SIG-M5 treated with dmso at 0.1 percent for 504 hours (cell line): ENCODE results near the gene PDE4B.
"Not testable (repeated sequence)": the region's sequence is repeated elsewhere in the genome, so short reads cannot be mapped to it uniquely, and the experiment has no call there.

Experiments used
- DNase-seq: peaks from one replicate; lab custom pipeline; 2025; ENCODE audit not compliant: unreplicated experiment; lab: John Stamatoyannopoulos, UW

The PDE4B gene

GRCh38 chr1:65991694-65992093, 199.0 kb downstream of the PDE4B start:
- DNase-seq, result no peak

GRCh38 chr1:65992165-65992821, 199.6 kb downstream of the PDE4B start:
- DNase-seq, result no peak

DNA sequence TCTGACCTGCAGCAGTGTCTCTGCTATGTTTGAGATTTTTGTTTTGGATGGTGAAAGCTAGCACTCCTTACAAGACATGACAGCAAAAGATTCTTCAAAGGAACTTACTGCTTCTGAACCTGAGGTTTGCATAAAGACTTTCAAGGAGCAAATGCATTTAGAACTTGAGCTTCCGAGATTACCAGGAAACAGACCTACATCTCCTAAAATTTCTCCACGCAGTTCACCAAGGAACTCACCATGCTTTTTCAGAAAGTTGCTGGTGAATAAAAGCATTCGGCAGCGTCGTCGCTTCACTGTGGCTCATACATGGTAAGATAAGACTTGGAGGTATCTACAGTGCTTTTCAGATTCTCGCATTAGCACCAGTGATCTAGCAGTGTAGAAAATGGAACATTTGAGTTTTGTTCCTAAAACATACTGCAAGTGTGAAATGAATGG, 200.2 kb downstream of the PDE4B start:
- no peak for DNase-seq

DNA sequence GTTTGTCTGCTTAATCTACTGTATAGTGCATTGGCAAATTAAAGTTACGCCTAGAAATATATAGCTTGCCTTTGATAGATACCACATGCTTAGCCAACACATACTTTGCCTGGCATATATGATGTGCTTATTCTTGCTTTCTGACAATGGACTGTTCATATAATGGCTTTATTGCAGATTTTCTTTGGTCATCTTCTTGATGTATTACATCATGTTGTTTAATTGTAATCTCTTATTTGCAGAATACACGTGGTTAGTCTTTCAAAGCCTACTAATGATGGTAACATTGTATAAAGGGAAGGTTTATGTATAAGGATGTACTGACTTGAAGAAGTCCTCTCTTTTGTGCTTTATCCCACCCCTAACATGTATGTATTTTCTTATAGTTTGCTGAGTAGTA, 201.5 kb downstream of the PDE4B start:
- DNase-seq, result no peak

- DNase-seq, result no peak
These were observed 202.6 kb downstream of the PDE4B start for GRCh38 chr1:65995336-65995735.

DNA sequence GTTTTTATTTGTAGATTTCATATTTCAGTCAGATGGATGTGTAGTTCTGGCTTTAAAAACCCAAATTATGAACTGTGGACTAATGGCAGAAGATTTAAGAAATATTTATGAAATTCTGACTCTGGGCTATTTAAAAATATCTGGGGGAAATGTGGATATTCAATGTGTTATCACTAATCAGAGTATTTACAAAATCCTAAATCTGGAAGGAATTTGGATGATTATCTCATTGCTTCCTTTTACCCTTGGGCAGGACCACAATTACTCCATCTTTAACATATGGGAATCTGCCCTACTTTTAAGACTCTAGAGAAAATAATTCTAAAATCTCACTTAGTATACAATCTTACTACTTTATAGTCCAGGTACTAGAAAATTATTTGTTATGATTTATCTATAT, 203.2 kb downstream of the PDE4B start:
- DNase-seq, result no peak

DNA sequence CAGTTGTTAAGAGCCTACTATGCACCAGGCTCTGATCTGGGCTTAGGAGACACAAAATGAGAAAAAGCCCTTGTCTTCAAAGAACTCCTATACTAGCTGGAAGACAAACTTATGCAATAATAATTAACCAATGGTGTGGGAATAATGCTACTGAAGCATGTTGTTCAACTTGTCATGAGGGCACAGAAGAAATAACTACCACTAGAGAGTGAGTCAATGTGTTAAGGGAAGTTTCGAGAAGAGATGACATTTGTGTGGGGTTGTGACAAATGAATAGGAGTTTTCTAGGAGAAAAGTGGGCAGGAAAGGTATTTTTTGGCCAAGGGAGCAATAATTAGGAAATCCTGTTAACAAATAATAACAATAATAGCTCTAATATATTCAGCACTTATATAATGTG, 205.0 kb downstream of the PDE4B start:
- no peak for DNase-seq

DNA sequence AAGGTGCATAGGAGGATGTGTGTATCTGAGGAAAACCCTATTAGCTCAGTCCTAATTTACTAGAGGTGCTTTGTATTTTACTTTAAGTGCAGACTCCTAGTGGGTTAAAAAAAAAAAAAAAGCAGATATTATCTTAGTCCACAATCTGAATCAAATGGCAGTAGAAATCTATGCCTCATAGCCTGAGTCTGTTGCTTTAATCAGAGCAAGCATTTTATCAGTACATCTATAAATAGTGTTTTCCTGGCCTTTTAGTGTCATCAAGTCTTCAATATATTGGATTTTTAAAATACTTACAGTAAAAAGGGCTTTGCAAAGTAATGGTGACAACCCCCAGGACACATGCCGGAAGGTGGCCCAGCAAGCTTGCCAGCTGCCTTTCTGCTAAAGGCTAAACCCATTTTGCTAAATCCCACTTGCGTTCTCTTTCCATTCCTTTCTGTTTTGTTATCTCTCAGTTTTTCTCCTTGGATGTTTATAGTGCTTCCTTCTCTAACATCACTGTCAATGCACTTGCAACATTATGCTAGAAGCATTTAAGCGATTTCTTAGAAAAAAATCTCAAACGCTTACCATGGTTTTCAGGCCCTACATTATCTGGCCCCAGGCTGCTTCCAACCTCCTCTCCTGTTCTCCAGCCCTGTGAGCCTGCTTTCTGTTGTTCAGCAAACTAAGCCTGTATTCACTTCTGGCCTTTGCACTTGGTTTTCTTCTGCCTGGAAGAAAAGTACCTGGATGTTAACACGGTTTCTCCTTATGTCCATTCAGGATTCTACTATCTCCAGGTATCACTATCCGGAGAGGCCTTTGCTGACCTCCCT, 206.3 kb downstream of the PDE4B start:
- no peak for DNase-seq

DNA sequence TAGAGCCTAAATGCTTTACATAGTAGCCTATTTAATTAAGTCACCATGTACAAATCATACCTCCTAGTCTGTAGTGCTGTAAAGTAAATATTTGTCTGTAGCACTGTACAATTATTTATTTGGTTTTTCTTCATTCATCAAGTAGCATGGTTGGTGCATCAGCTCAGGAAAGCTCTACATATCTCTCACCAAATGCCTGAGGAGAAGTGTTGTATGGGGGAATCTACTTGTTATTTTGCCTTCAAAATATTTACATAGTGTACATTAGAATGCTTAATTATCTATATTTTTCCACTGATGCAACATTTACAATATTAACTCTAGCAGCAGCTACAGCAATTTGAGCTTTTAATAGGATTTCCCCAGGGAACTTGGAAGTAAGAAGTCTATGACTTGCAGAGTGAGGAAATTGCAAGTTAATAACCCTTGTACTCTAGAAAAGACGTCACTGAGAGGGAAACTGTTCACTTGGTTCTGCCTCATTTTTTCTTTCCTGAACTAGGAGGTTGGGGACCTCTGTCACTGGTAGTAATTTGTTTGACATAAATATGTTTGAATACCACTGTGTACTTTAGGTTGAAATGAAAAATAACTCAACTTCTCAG, 207.4 kb downstream of the PDE4B start:
- DNase-seq, result no peak

- DNase-seq, result no peak
These were observed 211.0 kb downstream of the PDE4B start for GRCh38 chr1:66003690-66004089.

DNA sequence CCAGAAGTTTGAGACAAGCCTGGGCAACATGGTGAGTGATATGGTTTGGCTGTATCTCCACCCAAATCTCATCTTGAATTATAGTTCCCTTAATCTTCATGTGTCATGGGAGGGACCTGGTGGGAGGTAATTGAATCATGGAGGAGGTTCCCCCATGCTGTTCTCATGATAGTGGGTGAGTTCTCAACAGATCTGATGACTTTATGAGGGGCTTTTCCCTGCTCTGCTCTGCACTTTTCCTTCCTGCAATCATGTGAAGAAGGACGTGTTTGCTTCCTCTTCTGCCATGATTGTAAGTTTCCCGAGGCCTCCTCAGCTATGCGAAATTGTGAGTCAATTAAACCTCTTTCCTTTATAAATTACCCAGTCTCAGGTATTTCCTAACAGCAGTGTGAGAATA, 213.8 kb downstream of the PDE4B start:
- not testable (repeated sequence) for DNase-seq

- peak; percentile 92 for DNase-seq
These were observed 219.6 kb downstream of the PDE4B start for GRCh38 chr1:66012106-66012784.

DNA sequence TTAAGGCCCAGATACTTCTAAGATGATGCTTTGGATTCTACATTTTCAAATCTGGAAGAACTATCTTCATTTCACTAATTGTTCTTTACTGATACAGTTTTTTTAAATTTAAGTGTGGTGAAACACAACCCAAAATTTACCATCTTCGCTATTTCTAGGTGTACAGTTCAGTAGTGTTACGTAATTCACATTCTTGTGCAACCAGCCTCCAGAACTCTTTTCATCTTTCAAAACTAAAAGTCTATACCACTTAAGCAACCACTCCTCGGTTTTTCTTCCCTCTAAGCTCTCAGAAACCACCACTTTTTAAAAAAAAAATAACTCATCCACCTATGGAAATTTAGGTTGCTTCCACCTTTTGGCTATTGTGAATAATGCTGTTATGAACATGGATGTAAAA, 220.7 kb downstream of the PDE4B start:
- DNase-seq, result peak; percentile 89

DNA sequence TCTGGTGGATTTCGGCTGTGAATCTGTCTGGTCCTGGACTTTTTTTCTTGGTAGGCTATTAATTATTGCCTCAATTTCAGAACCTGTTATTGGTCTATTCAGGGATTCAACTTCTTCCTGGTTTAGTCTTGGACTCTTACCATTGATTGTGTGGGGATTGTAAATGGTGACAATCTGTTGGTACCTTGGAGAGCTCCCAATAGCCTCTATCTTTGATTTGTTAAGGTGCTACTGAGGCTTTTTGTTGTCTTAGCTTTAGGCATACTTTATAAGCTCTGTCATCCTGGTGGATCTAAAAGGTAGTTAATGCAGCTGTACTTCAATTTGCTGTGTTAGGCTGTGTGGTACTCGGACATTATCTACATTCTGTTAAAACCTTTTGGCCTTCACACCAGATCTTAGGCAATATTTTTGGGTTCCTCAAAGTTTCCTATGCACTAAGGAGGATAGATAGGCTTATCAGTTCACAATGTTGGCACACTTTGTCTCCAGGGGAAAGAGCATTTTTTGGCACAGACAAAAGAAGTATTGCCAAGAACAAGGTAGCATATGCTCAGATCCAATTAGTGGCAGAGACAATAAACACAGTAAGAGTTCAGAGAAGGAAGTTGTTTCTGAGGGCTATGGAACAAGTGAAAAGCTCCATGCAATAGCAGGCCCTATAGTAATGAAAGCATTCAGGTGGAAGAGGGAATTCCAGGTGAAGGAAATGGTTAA, 230.4 kb downstream of the PDE4B start:
- DNase-seq, result no peak

GRCh38 chr1:66025188-66025587, 232.5 kb downstream of the PDE4B start:
- DNase-seq, result no peak

- no peak for DNase-seq
These were observed 235.3 kb downstream of the PDE4B start for GRCh38 chr1:66028035-66028434.

- DNase-seq, result no peak
These were observed 241.1 kb downstream of the PDE4B start for GRCh38 chr1:66033781-66034180.

- no peak for DNase-seq
These were observed 243.0 kb downstream of the PDE4B start for GRCh38 chr1:66035616-66036245.

DNA sequence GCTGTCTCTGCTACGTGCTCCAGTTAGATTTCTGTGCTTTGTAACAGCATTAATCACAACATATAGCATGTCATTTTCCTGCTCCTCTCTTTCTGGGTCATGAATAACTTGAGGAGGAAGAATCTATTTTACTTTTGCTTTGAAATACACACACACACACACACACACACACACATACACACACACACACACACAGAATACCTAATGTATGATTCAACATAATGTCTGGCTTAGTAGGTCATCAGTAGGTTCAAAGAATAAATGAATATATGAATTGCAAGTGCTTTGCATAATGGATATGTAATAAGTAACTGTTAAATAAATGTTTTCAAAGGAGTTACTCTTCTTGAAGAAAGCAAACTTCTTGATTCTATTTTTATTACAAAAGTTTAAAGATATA, 249.0 kb downstream of the PDE4B start:
- no peak for DNase-seq

DNA sequence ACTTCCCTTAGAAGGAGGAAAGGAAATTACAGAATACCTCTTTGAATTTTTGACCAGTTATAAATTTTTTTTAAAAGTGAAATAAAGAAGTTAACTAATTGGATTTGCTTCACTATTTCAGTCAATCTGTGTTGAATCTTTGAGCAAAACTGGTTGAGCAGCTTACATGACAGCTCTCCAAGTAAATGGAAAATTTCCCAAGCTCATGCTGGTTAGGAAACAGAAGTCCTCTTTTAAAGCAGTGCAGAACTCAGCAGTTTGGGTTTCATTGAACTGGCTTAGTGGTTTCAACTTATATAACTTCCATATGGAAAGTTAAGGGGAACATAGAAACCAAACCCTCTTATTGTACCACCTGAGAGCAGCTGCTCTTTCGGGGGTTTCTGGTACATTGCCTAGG, 250.5 kb downstream of the PDE4B start:
- DNase-seq, result no peak
